Adrenal gland (tissue), 12 donors: Measurements from ENCODE around the gene PRKN. TPM values are rescaled to one million over a fixed set of nuclear protein-coding genes. Genes with fewer than 3 reads are reported as not detected.

Source experiments
- DNase-seq, 7 donors: peaks; one replicate each; pipeline ENCODE4 v3.0.0-alpha.2; 2019 to 2020
- H3K27ac ChIP-seq, 5 donors: fragments of 200-600 bp; sonication (generic) in 4 of 5; 1 replicate in 3 of 5; 2 replicates in 2 of 5; pipeline versions ENCODE4 v1.5.1 to v1.8.0; 2016 to 2020; ENCODE audit warnings: mild to moderate bottlenecking in 1 of 5
- H3K27me3 ChIP-seq: fragments of 200-600 bp; 2 replicates; pipeline ENCODE4 v1.8.0; 2021
- H3K36me3 ChIP-seq, 2 donors: fragments of 200-600 bp; replicated peaks in 1 of 2; 1 replicate in 1 of 2; 2 replicates in 1 of 2; pipeline versions ENCODE4 v1.5.1 to v1.8.0; 2018 to 2022
- H3K4me1 ChIP-seq, 2 donors: fragments of 200-600 bp; replicated peaks in 1 of 2; 1 replicate in 1 of 2; 2 replicates in 1 of 2; pipeline versions ENCODE4 v1.5.1 to v1.8.0; 2018 to 2021
- H3K4me3 ChIP-seq, 4 donors: fragments of 200-600 bp; sonication (generic) in 3 of 4; one replicate each; pipeline ENCODE4 v1.5.1; 2016 to 2018
- H3K9me3 ChIP-seq, 3 donors: fragments of 200-600 bp; sonication (generic) in 1 of 3; replicated peaks in 1 of 3; 1 replicate in 2 of 3; 2 replicates in 1 of 3; pipeline versions ENCODE4 v1.5.1 to v1.8.0; 2016 to 2021
- POLR2A ChIP-seq, 2 donors: fragments of 450-650 bp; IDR thresholded peaks; one replicate each; pipeline ENCODE4 v1.6.1; 2017; ENCODE audit warnings: antibody characterized with exemption in 2 of 2, mild to moderate bottlenecking in 2 of 2, moderate library complexity in 1 of 2
- WGBS, 4 donors: extraction: QIAGEN DNeasy Blood & Tissue Kit in 2 of 4; methylation state at CpG; one replicate each; pipeline versions ENCODE4 v1.1.5 to v1.1.7; 2013 to 2017; 5-methylcytosine and 5-hydroxymethylcytosine counted together
- intact Hi-C, 2 donors: fragments of 100-400 bp; cut with DNase I; formaldehyde crosslinking; loops; one replicate each; pipeline versions ENCODE4 v1.14.1 to v1.15.0; 2022 to 2023
- polyA plus RNA-seq, 3 donors: library from polyadenylated mRNA; stranded (reverse); fragments of 200-250 nt in 2 of 3; fragments of 350-450 nt in 1 of 3; fragmentation: Illumina TruSeq in 1 of 3; extraction: RNeasy Lipid Tissue Mini Kit (QIAGEN cat#74804) in 1 of 3; gene quantifications; one replicate each; pipeline ENCODE4 v1.2.3, GENCODE V29; 2013 to 2014
- total RNA-seq, 9 donors: library from RNA; depleted of rRNA in 4 of 9; stranded (reverse); fragments of >200 nt in 4 of 9; fragments of 120-200 nt in 1 of 9; fragmentation: NEBNext Ultra II Directional in 1 of 9; extraction: Animal tissue kit (Norgen Biotek cat#: 25700) in 1 of 9; gene quantifications; one replicate each; pipeline versions ENCODE4 v1.1.0 to v1.2.4, GENCODE V29; 2013 to 2023
- TF ChIP-seq, protein P1 (sequence below), 6 experiments: fragments of 450-650 bp in 4 of 6; fragments of 200-600 bp in 2 of 6; sonication (generic) in 1 of 6; IDR thresholded peaks; 1 replicate in 5 of 6; 2 replicates in 1 of 6; pipeline versions ENCODE4 v1.5.1 to v1.8.0; 2016 to 2021; ENCODE audit warnings: antibody characterized with exemption in 6 of 6, mild to moderate bottlenecking in 2 of 6, moderate library complexity in 1 of 6
- donor health status: healthy with polysubstance abuse.
- donor health status: Bipolar disorder and iron deficiency.
- donor health status: DM: yes; HTN: yes; CAD: no.
- donor health status: DM: no; HTN: no; CAD: no.
- donor health status: DM: no; HTN: no; CAD: no.
- donor health status: DM: yes; HTN: yes; CAD: no.

PRKN gene
- total and polyA plus RNA-seq, 12 donors: 1.9 to 159 (median 13.3) TPM

DNA sequence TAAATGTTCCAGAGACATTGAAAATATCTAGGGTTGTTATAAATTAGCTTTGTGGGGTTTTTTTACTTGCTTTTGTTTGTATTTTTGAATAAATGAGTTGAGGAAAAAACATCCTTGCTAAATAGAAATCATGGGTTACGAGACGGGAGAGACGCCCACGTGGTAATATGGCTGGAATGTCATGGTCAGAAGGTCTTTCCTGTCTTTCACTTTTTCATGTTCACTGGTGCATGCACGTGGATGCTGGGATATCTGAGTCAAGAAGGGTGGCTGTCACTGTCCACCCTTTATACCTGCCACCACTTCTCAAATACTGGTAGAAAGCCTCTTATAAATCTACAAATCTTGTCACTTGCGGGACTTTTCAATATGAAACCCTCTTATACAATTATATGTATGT, 1195.0 kb downstream of the PRKN start:
- no peaks in the 10 kb centered on the region for H3K4me1 ChIP-seq
- H3K4me3 ChIP-seq: no peak overlapping the region
- H3K36me3 ChIP-seq: no peaks in the 10 kb centered on the region
- H3K27ac ChIP-seq: no peak overlapping the region
- no peak for DNase-seq
- TF ChIP-seq, protein P1, sequence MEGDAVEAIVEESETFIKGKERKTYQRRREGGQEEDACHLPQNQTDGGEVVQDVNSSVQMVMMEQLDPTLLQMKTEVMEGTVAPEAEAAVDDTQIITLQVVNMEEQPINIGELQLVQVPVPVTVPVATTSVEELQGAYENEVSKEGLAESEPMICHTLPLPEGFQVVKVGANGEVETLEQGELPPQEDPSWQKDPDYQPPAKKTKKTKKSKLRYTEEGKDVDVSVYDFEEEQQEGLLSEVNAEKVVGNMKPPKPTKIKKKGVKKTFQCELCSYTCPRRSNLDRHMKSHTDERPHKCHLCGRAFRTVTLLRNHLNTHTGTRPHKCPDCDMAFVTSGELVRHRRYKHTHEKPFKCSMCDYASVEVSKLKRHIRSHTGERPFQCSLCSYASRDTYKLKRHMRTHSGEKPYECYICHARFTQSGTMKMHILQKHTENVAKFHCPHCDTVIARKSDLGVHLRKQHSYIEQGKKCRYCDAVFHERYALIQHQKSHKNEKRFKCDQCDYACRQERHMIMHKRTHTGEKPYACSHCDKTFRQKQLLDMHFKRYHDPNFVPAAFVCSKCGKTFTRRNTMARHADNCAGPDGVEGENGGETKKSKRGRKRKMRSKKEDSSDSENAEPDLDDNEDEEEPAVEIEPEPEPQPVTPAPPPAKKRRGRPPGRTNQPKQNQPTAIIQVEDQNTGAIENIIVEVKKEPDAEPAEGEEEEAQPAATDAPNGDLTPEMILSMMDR (IDR thresholded peaks at IDR 0.05): no peak
- TF ChIP-seq POLR2A (IDR thresholded peaks at IDR 0.05): no peak
- intact Hi-C loops: no loop called here
- H3K9me3 ChIP-seq: no peaks in the 10 kb centered on the region
- 85 to 96% (median 91%) methylated on average over 6 of the region's 6 CpGs for WGBS, 4 donors
- H3K27me3 ChIP-seq: no peaks in the 10 kb centered on the region

DNA sequence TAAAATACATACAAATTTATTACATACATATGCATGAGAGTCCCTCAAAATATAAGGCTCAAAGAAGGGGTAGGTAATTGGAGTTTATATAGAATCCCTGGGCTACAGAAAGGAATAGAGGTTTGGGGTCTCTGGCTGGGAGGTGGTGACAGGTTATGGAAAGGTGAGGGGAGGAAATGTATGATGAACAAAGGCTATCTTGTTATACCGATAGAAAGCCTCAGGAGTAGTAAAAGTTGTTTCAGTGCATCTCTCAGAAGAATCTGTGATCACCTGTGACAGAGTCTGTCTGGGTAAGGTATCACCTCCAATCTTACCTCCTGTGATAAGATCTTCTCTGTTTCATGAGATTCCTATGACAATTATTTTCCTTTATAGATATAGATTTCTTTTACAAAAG, 1200.8 kb downstream of the PRKN start:
- DNase-seq: no peak
- H3K4me3 ChIP-seq: no peak overlapping the region
- H3K36me3 ChIP-seq: no peaks in the 10 kb centered on the region
- no peaks in the 10 kb centered on the region for H3K9me3 ChIP-seq
- H3K4me1 ChIP-seq: no peaks in the 10 kb centered on the region
- H3K27me3 ChIP-seq: no peaks in the 10 kb centered on the region
- H3K27ac ChIP-seq: no peak overlapping the region
- WGBS, 4 donors: 83 to 100% (median 96%) methylated on average over 1 of the region's 1 CpG
- no peak for TF ChIP-seq POLR2A (IDR thresholded peaks at IDR 0.05)
- TF ChIP-seq, protein P1 (IDR thresholded peaks at IDR 0.05): no peak
- intact Hi-C loops: no loop called here

DNA sequence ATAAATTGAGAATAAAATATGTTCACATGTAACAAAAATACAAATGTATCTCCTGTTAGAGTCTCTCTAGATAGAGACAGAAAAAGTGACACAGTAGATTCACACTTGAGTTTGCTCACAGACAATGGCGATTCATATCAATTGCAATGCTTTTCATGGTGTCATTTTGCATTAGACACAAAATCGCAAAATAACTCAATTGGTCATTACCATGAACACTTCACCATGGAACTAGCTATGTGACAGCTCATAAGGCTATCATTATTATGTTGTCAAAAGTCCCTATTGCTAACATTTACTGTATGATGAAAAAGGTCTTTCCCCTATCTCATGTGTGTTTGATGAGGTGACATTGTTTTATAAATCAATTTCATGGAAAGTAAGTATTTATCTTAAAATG, 1204.2 kb downstream of the PRKN start:
- Histone ChIP-seq H3K36me3 (no peaks in the 10 kb centered on the region), H3K4me1 (no peaks in the 10 kb centered on the region), H3K27me3 (no peaks in the 10 kb centered on the region), H3K4me3 (no peak overlapping the region), H3K27ac (no peak overlapping the region), H3K9me3 (no peaks in the 10 kb centered on the region)
- DNase-seq: no peak
- intact Hi-C loops: no loop called here
- TF ChIP-seq, protein P1 (IDR thresholded peaks at IDR 0.05): no peak
- no peak for TF ChIP-seq POLR2A (IDR thresholded peaks at IDR 0.05)
- WGBS, 4 donors: 66 to 91% (median 85%) methylated on average over 2 of the region's 2 CpGs

DNA sequence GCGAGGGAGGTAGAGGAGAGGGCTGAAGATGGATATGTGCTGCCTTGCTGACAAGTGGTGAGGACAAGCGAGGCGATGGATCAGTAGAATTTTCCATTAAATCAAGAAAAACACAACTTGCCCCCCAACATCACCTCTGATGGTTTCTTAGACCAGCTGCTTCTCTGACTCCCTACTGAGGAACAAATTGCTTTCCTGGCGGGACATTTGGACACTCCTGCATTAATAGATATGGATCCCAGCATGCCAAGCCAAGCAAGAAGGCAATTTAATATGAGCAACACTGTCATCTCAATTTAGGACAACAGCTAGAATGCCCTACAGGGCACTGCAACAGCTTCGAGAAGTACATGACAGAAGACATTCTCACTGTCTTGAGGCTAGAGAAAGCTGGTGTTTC, 1205.3 kb downstream of the PRKN start:
- Histone ChIP-seq H3K9me3 (no peaks in the 10 kb centered on the region), H3K27me3 (no peaks in the 10 kb centered on the region), H3K4me1 (no peaks in the 10 kb centered on the region), H3K4me3 (no peak overlapping the region), H3K27ac (no peak overlapping the region), H3K36me3 (no peaks in the 10 kb centered on the region)
- no peak for DNase-seq
- 89 to 96% (median 91%) methylated on average over 5 of the region's 5 CpGs for WGBS, 4 donors
- TF ChIP-seq, protein P1 (IDR thresholded peaks at IDR 0.05): no peak
- no peak for TF ChIP-seq POLR2A (IDR thresholded peaks at IDR 0.05)
- intact Hi-C loops: no loop called here
